Left ventricle myocardium inferior (tissue), 1 donor: ENCODE data around the gene DOCK3. TPM values are rescaled to one million over a fixed set of nuclear protein-coding genes. Genes with fewer than 3 reads are reported as not detected.
"Not testable (repeated sequence)": the region's sequence is repeated elsewhere in the genome, so short reads cannot be mapped to it uniquely, and the experiment has no call there.

Experiments
- DNase-seq: peaks from one replicate; pipeline ENCODE4 v3.0.0-alpha.2; 2020
- H3K27ac ChIP-seq: fragments of 200-600 bp; replicated peaks from 2 replicates; pipeline ENCODE4 v1.8.0; 2021
- H3K27me3 ChIP-seq: fragments of 200-600 bp; 2 replicates; pipeline ENCODE4 v1.8.0; 2021; ENCODE audit warnings: low read depth
- H3K36me3 ChIP-seq: fragments of 200-600 bp; 2 replicates; pipeline ENCODE4 v1.8.0; 2021
- H3K4me1 ChIP-seq: fragments of 200-600 bp; 2 replicates; pipeline ENCODE4 v1.8.0; 2021
- H3K4me3 ChIP-seq: fragments of 200-600 bp; 2 replicates; pipeline ENCODE4 v1.8.0; 2021; ENCODE audit warnings: mild to moderate bottlenecking, moderate library complexity
- H3K9me3 ChIP-seq: fragments of 200-600 bp; replicated peaks from 2 replicates; pipeline ENCODE4 v1.8.0; 2021
- intact Hi-C: fragments of 100-400 bp; cut with micrococcal nuclease; formaldehyde crosslinking; loops from one replicate; pipeline ENCODE4 v1.11.0; 2022
- total RNA-seq: library from RNA; stranded (reverse); fragmentation: NEBNext Ultra II Directional; extraction: Animal tissue kit (Norgen Biotek cat#: 25700); gene quantifications from one replicate; pipeline ENCODE4 v1.2.1, GENCODE V29; 2021
- TF ChIP-seq, protein P1 (sequence below): fragments of 200-600 bp; IDR thresholded peaks from 2 replicates; pipeline ENCODE4 v1.8.0; 2021; ENCODE audit warnings: antibody characterized with exemption, mild to moderate bottlenecking, borderline replicate concordance
- donor health status: DM: no; HTN: yes; CAD: no; lungs with severe emphysema.

Gene DOCK3
- total RNA-seq, 1 donor from 2014 or later = 3.9 TPM

DNA sequence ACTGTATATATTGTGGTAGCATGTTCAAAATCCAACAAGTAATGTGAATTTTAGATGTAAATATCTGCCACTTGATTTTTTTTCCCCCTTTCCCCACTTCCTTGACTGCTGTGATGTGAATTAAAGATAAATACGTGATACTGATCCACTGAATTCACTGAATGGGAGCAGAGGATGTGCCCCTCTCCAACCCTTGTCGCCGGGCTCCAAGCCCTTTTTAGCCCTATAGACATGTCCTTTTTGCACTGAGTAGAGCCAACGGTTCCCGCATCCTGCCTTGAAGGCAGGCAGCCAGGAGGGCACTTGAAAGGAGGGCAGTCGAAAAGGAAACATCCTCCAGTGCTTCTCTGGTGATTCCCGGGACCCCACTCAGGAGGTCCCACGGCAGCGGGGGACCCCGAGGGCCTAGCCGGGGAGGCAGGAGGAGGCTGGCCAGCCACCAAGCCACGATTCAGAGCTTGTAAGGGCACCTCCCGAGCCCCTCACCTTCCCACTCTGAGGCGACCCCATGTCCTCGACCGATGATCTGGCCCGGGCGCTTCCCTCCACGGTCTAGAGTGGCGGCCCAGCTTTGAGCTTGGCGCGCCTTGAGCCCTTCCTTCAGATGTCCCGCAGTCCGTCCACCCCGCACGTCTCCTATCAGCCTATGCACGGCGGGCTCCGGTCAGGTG, 709.5 kb downstream of the DOCK3 start:
- Histone ChIP-seq H3K4me1 (peaks cover 55% of the 10 kb centered on the region), H3K9me3 (no peaks in the 10 kb centered on the region), H3K27ac (peak overlapping the region; percentile 94), H3K4me3 (peak overlapping the region; percentile 85), H3K36me3 (peaks cover 25% of the 10 kb centered on the region), H3K27me3 (no peaks in the 10 kb centered on the region)
- intact Hi-C loops = no loop called here
- DNase-seq = peak; percentile 27
- TF ChIP-seq, protein P1, sequence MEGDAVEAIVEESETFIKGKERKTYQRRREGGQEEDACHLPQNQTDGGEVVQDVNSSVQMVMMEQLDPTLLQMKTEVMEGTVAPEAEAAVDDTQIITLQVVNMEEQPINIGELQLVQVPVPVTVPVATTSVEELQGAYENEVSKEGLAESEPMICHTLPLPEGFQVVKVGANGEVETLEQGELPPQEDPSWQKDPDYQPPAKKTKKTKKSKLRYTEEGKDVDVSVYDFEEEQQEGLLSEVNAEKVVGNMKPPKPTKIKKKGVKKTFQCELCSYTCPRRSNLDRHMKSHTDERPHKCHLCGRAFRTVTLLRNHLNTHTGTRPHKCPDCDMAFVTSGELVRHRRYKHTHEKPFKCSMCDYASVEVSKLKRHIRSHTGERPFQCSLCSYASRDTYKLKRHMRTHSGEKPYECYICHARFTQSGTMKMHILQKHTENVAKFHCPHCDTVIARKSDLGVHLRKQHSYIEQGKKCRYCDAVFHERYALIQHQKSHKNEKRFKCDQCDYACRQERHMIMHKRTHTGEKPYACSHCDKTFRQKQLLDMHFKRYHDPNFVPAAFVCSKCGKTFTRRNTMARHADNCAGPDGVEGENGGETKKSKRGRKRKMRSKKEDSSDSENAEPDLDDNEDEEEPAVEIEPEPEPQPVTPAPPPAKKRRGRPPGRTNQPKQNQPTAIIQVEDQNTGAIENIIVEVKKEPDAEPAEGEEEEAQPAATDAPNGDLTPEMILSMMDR = no peak

DNA sequence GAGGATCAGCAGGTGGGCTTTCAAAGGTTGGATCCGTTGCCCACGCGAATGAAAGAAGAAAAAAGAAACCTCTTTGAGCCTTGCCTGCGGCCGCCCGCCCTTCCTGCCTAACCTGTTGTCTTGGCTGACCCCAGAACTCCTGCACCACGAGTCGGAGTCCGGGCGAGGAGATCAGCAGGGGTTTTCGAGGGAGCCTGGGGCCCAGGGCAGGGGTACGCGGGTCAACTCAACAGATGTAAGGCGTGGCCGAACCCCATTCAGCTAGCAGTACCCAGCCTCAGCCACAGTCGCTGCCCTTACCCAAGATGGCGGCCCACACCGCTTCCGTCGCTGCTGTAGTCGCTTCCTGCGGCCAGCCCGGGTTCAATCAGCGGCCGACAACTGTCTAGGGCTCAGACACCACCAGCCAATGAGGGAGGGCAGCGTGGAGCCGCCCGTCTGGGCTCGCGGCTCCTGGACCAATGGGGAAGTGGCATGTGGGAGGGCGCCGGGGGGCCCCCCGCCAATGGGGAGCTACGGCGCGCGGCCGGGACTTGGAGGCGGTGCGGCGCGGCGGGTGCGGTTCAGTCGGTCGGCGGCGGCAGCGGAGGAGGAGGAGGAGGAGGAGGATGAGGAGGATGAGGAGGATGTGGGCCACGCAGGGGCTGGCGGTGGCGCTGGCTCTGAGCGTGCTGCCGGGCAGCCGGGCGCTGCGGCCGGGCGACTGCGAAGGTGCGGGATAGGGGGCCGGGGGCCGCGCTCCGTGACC, 710.2 kb downstream of the DOCK3 start, which contains the start of gene MANF:
MANF (plus strand) TSS at position 566 of the 748 bp plus-strand sequence; CDS start at position 618, 52 bp downstream.
- H3K36me3 ChIP-seq = peaks cover 28% of the 10 kb centered on the region
- peaks cover 61% of the 10 kb centered on the region for H3K4me1 ChIP-seq
- peak within 1 kb of the TSS; percentile 85 for H3K4me3 ChIP-seq
- TF ChIP-seq, protein P1 = peak; percentile 32
- intact Hi-C loops = no loop called here
- DNase-seq = peak; percentile 98
- H3K27ac ChIP-seq = peak within 1 kb of the TSS; percentile 94
- no peaks in the 10 kb centered on the region for H3K9me3 ChIP-seq
- no peaks in the 10 kb centered on the region for H3K27me3 ChIP-seq

DNA sequence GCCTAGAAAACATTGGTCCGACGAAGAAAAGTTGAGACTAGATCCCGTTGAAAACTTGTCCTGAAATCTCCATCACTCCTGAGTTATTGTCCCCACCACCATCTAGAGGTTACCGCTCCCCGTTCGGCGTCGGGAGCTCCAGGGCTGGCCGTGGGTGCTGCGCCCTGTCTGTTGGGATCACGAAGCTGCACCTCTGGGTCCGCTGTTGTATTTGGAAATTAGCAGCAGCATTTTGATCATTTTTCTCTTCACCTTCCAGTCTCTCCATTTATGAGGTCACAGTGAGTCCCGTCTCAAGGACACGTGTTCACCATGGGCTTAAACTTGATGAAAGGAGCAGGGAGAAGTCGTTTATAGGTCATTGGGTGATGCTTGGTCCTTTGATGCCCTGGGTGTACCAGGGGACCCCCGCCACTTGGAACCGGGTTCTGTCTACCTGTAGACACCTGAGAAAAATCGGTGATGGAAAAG, 710.9 kb downstream of the DOCK3 start:
- no peak for DNase-seq
- Histone ChIP-seq H3K9me3 (no peaks in the 10 kb centered on the region), H3K4me1 (peaks cover 68% of the 10 kb centered on the region), H3K27me3 (no peaks in the 10 kb centered on the region), H3K4me3 (peak overlapping the region; percentile 85), H3K36me3 (peaks cover 28% of the 10 kb centered on the region), H3K27ac (peak overlapping the region; percentile 94)
- TF ChIP-seq, protein P1 = no peak
- intact Hi-C loops = no loop called here

DNA sequence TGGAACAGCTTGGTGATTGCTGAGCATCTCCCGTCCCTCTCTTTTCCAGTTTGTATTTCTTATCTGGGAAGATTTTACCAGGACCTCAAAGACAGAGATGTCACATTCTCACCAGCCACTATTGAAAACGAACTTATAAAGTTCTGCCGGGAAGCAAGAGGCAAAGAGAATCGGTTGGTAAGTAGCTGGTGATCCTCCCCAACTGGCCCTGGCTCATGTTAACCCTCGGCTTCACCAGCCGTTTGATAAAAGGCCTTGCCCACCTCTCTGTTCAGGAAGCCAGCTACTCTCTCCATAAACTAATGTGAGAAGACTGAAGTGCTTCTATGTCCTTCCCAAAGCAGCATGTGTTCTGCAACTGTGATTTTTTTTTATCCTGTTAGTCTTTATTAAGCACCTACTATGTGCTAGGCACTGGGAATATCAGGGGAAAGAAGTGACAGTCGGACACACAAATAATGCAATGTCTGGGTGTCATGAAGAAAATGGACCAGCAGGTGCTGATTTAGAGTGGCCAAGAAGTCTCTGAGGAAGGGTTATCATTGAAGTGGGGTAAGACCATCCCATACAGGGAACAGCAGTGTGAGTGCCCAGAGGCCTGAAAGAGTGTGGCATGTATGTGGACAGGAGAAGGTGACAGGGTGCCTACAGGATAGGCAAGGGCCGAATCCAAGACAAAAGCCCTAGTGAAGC, 711.6 kb downstream of the DOCK3 start:
- TF ChIP-seq, protein P1 = no peak
- Histone ChIP-seq H3K27ac (peak overlapping the region; percentile 94), H3K4me1 (peaks cover 71% of the 10 kb centered on the region), H3K4me3 (peak overlapping the region; percentile 85), H3K9me3 (no peaks in the 10 kb centered on the region), H3K27me3 (no peaks in the 10 kb centered on the region), H3K36me3 (peaks cover 28% of the 10 kb centered on the region)
- intact Hi-C loops = no loop called here
- no peak for DNase-seq

DNA sequence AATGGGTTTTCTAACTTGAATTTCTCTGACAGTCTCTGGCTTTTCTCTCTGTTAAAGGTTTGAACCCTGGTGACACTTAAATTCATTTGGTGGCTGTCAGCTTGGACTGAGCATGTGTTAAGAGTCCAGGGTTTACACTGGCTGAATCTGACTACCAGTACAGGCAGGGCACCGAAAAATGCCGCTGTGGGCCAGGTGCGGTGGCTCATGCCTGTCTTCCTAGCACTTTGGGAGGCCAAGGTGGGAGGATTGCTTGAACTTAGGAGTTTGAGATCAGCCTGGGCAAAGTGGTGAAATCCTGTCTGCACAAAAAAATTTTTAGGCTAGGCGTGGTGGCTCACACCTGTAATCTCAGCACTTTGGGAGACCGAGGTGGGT, 712.1 kb downstream of the DOCK3 start:
- peaks cover 73% of the 10 kb centered on the region for H3K4me1 ChIP-seq
- TF ChIP-seq, protein P1 = no peak
- peaks cover 28% of the 10 kb centered on the region for H3K36me3 ChIP-seq
- H3K4me3 ChIP-seq = peak overlapping the region; percentile 85
- DNase-seq = no peak
- H3K27ac ChIP-seq = no peak overlapping the region
- H3K9me3 ChIP-seq = no peaks in the 10 kb centered on the region
- no peaks in the 10 kb centered on the region for H3K27me3 ChIP-seq
- intact Hi-C loops = no loop called here

DNA sequence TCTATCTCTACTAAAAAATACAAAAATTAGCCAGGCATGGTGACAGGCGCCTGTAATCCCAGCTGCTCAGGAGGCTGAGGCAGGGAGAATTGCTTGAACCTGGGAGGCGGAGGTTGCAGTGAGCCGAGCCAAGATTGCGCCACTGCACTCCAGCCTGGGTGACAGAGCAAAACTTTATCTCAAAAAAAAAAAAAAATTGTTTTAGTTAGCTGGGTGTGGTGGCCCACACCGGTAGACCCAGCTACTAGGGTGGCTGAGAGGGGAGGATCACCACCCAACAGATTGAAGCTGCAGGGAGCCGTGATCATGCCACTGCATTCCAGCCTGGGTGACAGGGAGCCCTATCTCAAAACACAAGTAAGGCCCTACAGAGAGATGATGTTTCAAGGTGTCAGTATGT, 712.6 kb downstream of the DOCK3 start:
- DNase-seq, intact Hi-C loops, H3K27ac ChIP-seq, H3K9me3 ChIP-seq, H3K27me3 ChIP-seq: not testable (repeated sequence)
- Histone ChIP-seq H3K36me3 (peaks cover 30% of the 10 kb centered on the region), H3K4me1 (peaks cover 78% of the 10 kb centered on the region), H3K4me3 (peak overlapping the region; percentile 85)
